Subcutaneous adipose tissue (tissue), 4 donors: ENCODE results near the gene ZNF521. TPM values are rescaled to one million over a fixed set of nuclear protein-coding genes. Genes with fewer than 3 reads are reported as not detected.

Experiments
- CTCF ChIP-seq: fragments of 450-650 bp; IDR thresholded peaks from one replicate; pipeline ENCODE4 v1.5.1; 2016; ENCODE audit warnings: low read depth, mild to moderate bottlenecking, control low read depth, antibody characterized with exemption, moderate library complexity
- total RNA-seq, 4 donors: library from RNA; depleted of rRNA; stranded (reverse); fragments of >200 nt; gene quantifications; one replicate each; pipeline ENCODE4 v1.1.0, GENCODE V29; 2016

ZNF521 gene
- total RNA-seq, 4 donors from 2014 or later = 20.7 to 56.2 (median 37.4) TPM

- TF ChIP-seq CTCF = no peak
Measured at GRCh38 chr18:25234322-25234639, 117.7 kb downstream of the ZNF521 start.

- TF ChIP-seq CTCF = no peak
Measured at GRCh38 chr18:25233528-25234321, 118.2 kb downstream of the ZNF521 start.

- no peak for TF ChIP-seq CTCF
Measured at GRCh38 chr18:25231327-25231691, 120.7 kb downstream of the ZNF521 start.

GRCh38 chr18:25230658-25231326, 121.2 kb downstream of the ZNF521 start:
- TF ChIP-seq CTCF = no peak

GRCh38 chr18:25229920-25230319, 122.0 kb downstream of the ZNF521 start:
- TF ChIP-seq CTCF = no peak

- no peak for TF ChIP-seq CTCF
Measured at GRCh38 chr18:25229081-25229480, 122.9 kb downstream of the ZNF521 start.

- no peak for TF ChIP-seq CTCF
Measured at GRCh38 chr18:25228410-25228809, 123.6 kb downstream of the ZNF521 start.
